Type B pancreatic cell (in vitro differentiated cells): ENCODE data around the gene ATP5ME. TPM values are rescaled to one million over a fixed set of nuclear protein-coding genes. Genes with fewer than 3 reads are reported as not detected.

Source experiments
- DNase-seq: peaks from one replicate; pipeline ENCODE4 v3.0.0; 2021; ENCODE audit warnings: mixed read lengths; ENCODE audit not compliant: unreplicated experiment; ENCODE audit errors: extremely low spot score
- H3K27ac Mint-ChIP-seq: 2 replicates; pipeline ENCODE4 v1.8.0; 2021; ENCODE audit warnings: mild to moderate bottlenecking, mixed read lengths
- H3K27me3 Mint-ChIP-seq: 2 replicates; pipeline ENCODE4 v1.8.0; 2021; ENCODE audit warnings: mixed read lengths
- H3K36me3 Mint-ChIP-seq: 2 replicates; pipeline ENCODE4 v1.8.0; 2021; ENCODE audit warnings: mixed read lengths
- H3K4me1 Mint-ChIP-seq: one replicate; pipeline ENCODE4 v1.8.0; 2021; ENCODE audit warnings: mixed read lengths; ENCODE audit not compliant: unreplicated experiment
- H3K4me3 Mint-ChIP-seq: 2 replicates; pipeline ENCODE4 v1.8.0; 2021; ENCODE audit warnings: mild to moderate bottlenecking, mixed read lengths
- H3K9me3 Mint-ChIP-seq: 2 replicates; pipeline ENCODE4 v1.8.0; 2021; ENCODE audit warnings: mixed read lengths
- CTCF ChIP-seq: fragments of 200-600 bp; sonication (generic); conservative IDR thresholded peaks from 2 replicates; pipeline ENCODE4 v1.5.0; 2021; ENCODE audit warnings: antibody characterized with exemption, mild to moderate bottlenecking
- total RNA-seq: library from RNA; stranded (reverse); gene quantifications from 2 replicates; pipeline ENCODE4 v1.2.1, GENCODE V29; 2021; ENCODE audit warnings: low replicate concordance

Gene ATP5ME
- total RNA-seq, 1 donor from 2014 or later, result 285 TPM

- no peak overlapping the region for H3K4me3 Mint-ChIP-seq
- no peak for DNase-seq
These were observed 48.4 kb downstream of the ATP5ME start for GRCh38 chr4:625631-626161.

GRCh38 chr4:624705-625590, 49.1 kb downstream of the ATP5ME start, which contains the start of gene PDE6B:
Gene PDE6B (plus strand): TSS chr4:625573. CDS start chr4:625627, 54 bp downstream.
- Mint-ChIP-seq H3K27me3 (peaks cover 14% of the 10 kb centered on the region), H3K4me1 (peaks cover 4% of the 10 kb centered on the region), H3K27ac (no peak within 1 kb of the TSS), H3K9me3 (no peaks in the 10 kb centered on the region), H3K36me3 (no peaks in the 10 kb centered on the region), H3K4me3 (no peak within 1 kb of the TSS)
- no peak for TF ChIP-seq CTCF
- no peak for DNase-seq

More at GRCh38 chr4:625631-626161, 48.4 kb downstream of the ATP5ME start:
- H3K4me1 Mint-ChIP-seq, result peaks cover 4% of the 10 kb centered on the region
- H3K27me3 Mint-ChIP-seq, result peaks cover 10% of the 10 kb centered on the region
- H3K36me3 Mint-ChIP-seq, result no peaks in the 10 kb centered on the region
- no peak overlapping the region for H3K27ac Mint-ChIP-seq
- H3K9me3 Mint-ChIP-seq, result no peaks in the 10 kb centered on the region
- TF ChIP-seq CTCF, result no peak

- Mint-ChIP-seq H3K27me3 (peaks cover 14% of the 10 kb centered on the region), H3K4me3 (no peak overlapping the region), H3K36me3 (no peaks in the 10 kb centered on the region), H3K9me3 (no peaks in the 10 kb centered on the region), H3K27ac (no peak overlapping the region), H3K4me1 (peaks cover 4% of the 10 kb centered on the region)
- TF ChIP-seq CTCF, result no peak
- DNase-seq, result no peak
These were observed 50.0 kb downstream of the ATP5ME start for GRCh38 chr4:623914-624566.

- no peak overlapping the region for H3K27ac Mint-ChIP-seq
- no peaks in the 10 kb centered on the region for H3K36me3 Mint-ChIP-seq
- H3K27me3 Mint-ChIP-seq, result peaks cover 14% of the 10 kb centered on the region
- DNase-seq, result no peak
- no peak overlapping the region for H3K4me3 Mint-ChIP-seq
- H3K9me3 Mint-ChIP-seq, result no peaks in the 10 kb centered on the region
- peaks cover 4% of the 10 kb centered on the region for H3K4me1 Mint-ChIP-seq
- TF ChIP-seq CTCF, result no peak
These were observed 50.8 kb downstream of the ATP5ME start for GRCh38 chr4:622996-623913.

Other genes starting within 250 kb of the ATP5ME start
- 36.2 and 42.0 TPM in 2 replicates for gene ZNF721, start 175.1 kb downstream of the ATP5ME start, total RNA-seq
- 61.8 and 63.6 TPM in 2 replicates for gene PIGG, start 175.1 kb downstream of the ATP5ME start, total RNA-seq
- gene TMEM271, start 98.0 kb downstream of the ATP5ME start, total RNA-seq, result 0.21 and 0.36 TPM in 2 replicates
- 6.7 and 12.2 TPM in 2 replicates for gene PDE6B, start 48.7 kb downstream of the ATP5ME start, total RNA-seq
- 20.2 and 21.3 TPM in 2 replicates for gene MYL5, start 266 bp upstream of the ATP5ME start, total RNA-seq
- 2.5 and 3.3 TPM in 2 replicates for gene SLC49A3, start 14.9 kb upstream of the ATP5ME start, total RNA-seq
- gene PCGF3, start 31.6 kb upstream of the ATP5ME start, total RNA-seq, result 64.3 and 66.7 TPM in 2 replicates
- 3.7 and 5.6 TPM in 2 replicates for gene CPLX1, start 151.9 kb upstream of the ATP5ME start, total RNA-seq